IMR-90 (cell line): ENCODE data around the gene RBM25. TPM values are rescaled to one million over a fixed set of nuclear protein-coding genes. Genes with fewer than 3 reads are reported as not detected.
A peak's percentile ranks its signal among the peaks of the same experiment; 100 is the strongest.

Experiments
- ATAC-seq: fragments of 200-7000 bp; cut with Tn5 transposase; 2 replicates; pipeline ENCODE4 v1.9.1; 2020; ENCODE audit warnings: low read depth, mild to moderate bottlenecking, moderate library complexity
- BruUV-seq: library from RNA; stranded (reverse); fragments of 400-500 nt; replicated peaks from 2 replicates; lab custom pipeline; 2021; lab: Mats Ljungman, UMichigan
- CTCF ChIA-PET: fragments of 300-600 bp; formaldehyde crosslinking; extraction: SDS; loops from one replicate; lab custom pipeline; 2021; ENCODE audit warnings: antibody characterized with exemption; lab: Yijun Ruan, JAX
- POLR2A ChIA-PET: fragments of 300-600 bp; sonication (Branson Sonifier 250); formaldehyde crosslinking; loops from one replicate; lab custom pipeline; 2022; ENCODE audit warnings: antibody characterized with exemption; ENCODE audit not compliant: unreplicated experiment; lab: Charles Lee
- DNase-seq: peaks from one replicate; pipeline ENCODE4 v3.0.0; 2013
- H2AFZ ChIP-seq: replicated peaks from 2 replicates; pipeline ENCODE3; 2013; ENCODE audit warnings: low read length, mild to moderate bottlenecking; ENCODE audit not compliant: poor library complexity
- H2AK5ac ChIP-seq: 2 replicates; pipeline ENCODE4 v1.6.1; 2013; ENCODE audit warnings: low read depth, low read length, inconsistent platforms
- H2AK9ac ChIP-seq: replicated peaks from 2 replicates; pipeline ENCODE3; 2013; ENCODE audit warnings: mild to moderate bottlenecking, low read depth, low read length, moderate library complexity; ENCODE audit not compliant: poor library complexity
- H2BK120ac ChIP-seq: 2 replicates; pipeline ENCODE4 v1.6.1; 2013; ENCODE audit warnings: low read depth, low read length, inconsistent platforms
- H2BK15ac ChIP-seq: 3 replicates; pipeline ENCODE4 v1.6.1; 2013; ENCODE audit warnings: low read depth, low read length, inconsistent platforms
- H2BK20ac ChIP-seq: 2 replicates; pipeline ENCODE4 v1.6.1; 2013; ENCODE audit warnings: low read depth, mild to moderate bottlenecking, inconsistent platforms, low read length, moderate library complexity
- H2BK5ac ChIP-seq: 2 replicates; pipeline ENCODE4 v1.6.1; 2013; ENCODE audit warnings: mild to moderate bottlenecking, low read depth, low read length, inconsistent platforms; ENCODE audit not compliant: poor library complexity, severe bottlenecking
- H3K14ac ChIP-seq: replicated peaks from 2 replicates; pipeline ENCODE4 v1.6.1; 2013; ENCODE audit warnings: low read depth, low read length, inconsistent platforms
- H3K18ac ChIP-seq: 2 replicates; pipeline ENCODE4 v1.6.1; 2013; ENCODE audit warnings: low read depth, low read length, control low read depth
- H3K23ac ChIP-seq: 2 replicates; pipeline ENCODE4 v1.6.1; 2013; ENCODE audit warnings: low read depth, low read length, inconsistent platforms
- H3K27ac ChIP-seq: 2 replicates; pipeline ENCODE4 v1.5.1; 2013; ENCODE audit warnings: mild to moderate bottlenecking, control low read depth, low read length; ENCODE audit not compliant: insufficient read depth
- H3K27me3 ChIP-seq: 2 replicates; pipeline ENCODE4 v1.6.1; 2013; ENCODE audit warnings: low read length; ENCODE audit not compliant: control insufficient read depth, insufficient read depth
- H3K36me3 ChIP-seq: 2 replicates; pipeline ENCODE4 v1.6.1; 2013; ENCODE audit warnings: low read length, mixed read lengths; ENCODE audit not compliant: control insufficient read depth, insufficient read depth
- H3K4ac ChIP-seq: 2 replicates; pipeline ENCODE4 v1.6.1; 2013; ENCODE audit warnings: low read depth, low read length, inconsistent platforms
- H3K4me1 ChIP-seq: 2 replicates; pipeline ENCODE4 v1.6.1; 2013; ENCODE audit warnings: low read length, mixed read lengths; ENCODE audit not compliant: control insufficient read depth, insufficient read depth
- H3K4me2 ChIP-seq: 2 replicates; pipeline ENCODE4 v1.6.1; 2013; ENCODE audit warnings: low read depth, mild to moderate bottlenecking, control low read depth, low read length, moderate library complexity
- H3K4me3 ChIP-seq: 2 replicates; pipeline ENCODE4 v1.5.1; 2013; ENCODE audit warnings: low read depth, mild to moderate bottlenecking, control low read depth, low read length, moderate library complexity; ENCODE audit not compliant: insufficient read depth
- H3K56ac ChIP-seq: 2 replicates; pipeline ENCODE4 v1.6.1; 2013; ENCODE audit warnings: low read length, inconsistent platforms; ENCODE audit not compliant: insufficient read depth; ENCODE audit errors: extremely low read depth
- H3K79me1 ChIP-seq, 2 experiments: 2 replicates each; pipeline ENCODE4 v1.6.1; 2013; ENCODE audit warnings: low read length in 2 of 2, inconsistent platforms in 1 of 2, low read depth in 1 of 2
- H3K9ac ChIP-seq: 2 replicates; pipeline ENCODE4 v1.6.1; 2013; ENCODE audit warnings: low read depth, low read length, control low read depth
- H3K9me1 ChIP-seq: 2 replicates; pipeline ENCODE4 v1.6.1; 2013; ENCODE audit warnings: low read length, inconsistent platforms; ENCODE audit not compliant: insufficient read depth
- H3K9me3 ChIP-seq: 2 replicates; pipeline ENCODE4 v1.6.1; 2013; ENCODE audit warnings: low read length; ENCODE audit not compliant: control insufficient read depth, insufficient read depth
- H4K20me1 ChIP-seq: 2 replicates; pipeline ENCODE4 v1.6.1; 2013; ENCODE audit warnings: low read length, inconsistent platforms; ENCODE audit not compliant: insufficient read depth
- H4K5ac ChIP-seq: 2 replicates; pipeline ENCODE4 v1.6.1; 2013; ENCODE audit warnings: mild to moderate bottlenecking, low read depth, low read length, control low read depth
- H4K8ac ChIP-seq, 2 experiments: 2 replicates each; pipeline ENCODE4 v1.6.1; 2013; ENCODE audit warnings: low read depth in 2 of 2, low read length in 2 of 2, control low read depth in 1 of 2, inconsistent platforms in 1 of 2
- H4K91ac ChIP-seq: 2 replicates; pipeline ENCODE4 v1.6.1; 2013; ENCODE audit warnings: low read depth, low read length, inconsistent platforms; ENCODE audit not compliant: insufficient read depth
- dilution Hi-C: fragments of 300-500 bp; cut with HindIII; formaldehyde crosslinking; loops from one replicate; pipeline ENCODE4 v1.14.3; 2018; ENCODE audit warnings: low sequenced_read_pairs; ENCODE audit not compliant: unreplicated experiment
- in situ Hi-C: fragments of 300-500 bp; cut with MboI; formaldehyde crosslinking; loops from 3 replicates; pipeline ENCODE4 v1.14.3; 2019; ENCODE audit warnings: low sequenced_read_pairs, inconsistent platforms, mixed read lengths
- intact Hi-C: fragments of 100-400 bp; cut with micrococcal nuclease; formaldehyde crosslinking; loops from 2 replicates; pipeline ENCODE4 v1.10.0; 2022
- polyA plus RNA-seq, 3 experiments: library from polyadenylated mRNA; depleted of rRNA; stranded (reverse); fragments of >200 nt; gene quantifications; 2 replicates each; pipeline ENCODE4 v1.2.3, GENCODE V29; 2012; ENCODE audit warnings: low replicate concordance in 1 of 3
- total RNA-seq: library from RNA; depleted of rRNA; stranded (reverse); fragments of >200 nt; gene quantifications from 2 replicates; pipeline ENCODE4 v1.2.3, GENCODE V29; 2012
- TF ChIP-seq, protein P1 (sequence below): fragments of 150-350 bp; IDR thresholded peaks from 2 replicates; pipeline ENCODE4 v1.6.1; 2017; ENCODE audit warnings: mild to moderate bottlenecking, antibody characterized with exemption, low read length, low read depth

RBM25 gene
- total and polyA plus RNA-seq, 2 of the 4 experiments (the other 2 are of a cell fraction), result 32.3 to 32.9 TPM

DNA sequence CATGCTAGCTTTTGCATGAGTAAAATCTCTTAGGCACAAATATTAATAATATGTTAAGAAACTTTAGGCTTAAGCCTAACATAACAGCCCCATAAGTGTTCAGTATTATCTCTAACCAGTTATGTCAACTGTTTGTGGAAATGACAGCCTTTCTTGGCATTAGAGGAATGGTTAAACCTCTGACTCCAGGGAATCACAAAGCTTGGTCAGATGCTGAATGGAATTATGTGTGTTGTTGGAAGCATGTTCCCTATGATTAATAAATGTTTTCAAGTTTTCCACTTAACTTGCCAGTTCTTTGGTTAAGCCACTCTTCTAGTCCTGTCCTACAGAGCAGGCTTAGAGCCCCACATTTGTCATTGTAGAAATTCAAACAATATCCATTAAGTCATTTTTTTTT lies 94.9 kb downstream of the RBM25 start:
- H3K23ac ChIP-seq, result no peak overlapping the region
- intact Hi-C loops, result no loop called here
- no peak overlapping the region for H3K56ac ChIP-seq
- H3K9ac ChIP-seq, result no peak overlapping the region
- peaks cover 5% of the 10 kb centered on the region for H3K4me1 ChIP-seq
- no peak overlapping the region for H2AK5ac ChIP-seq
- H2AFZ ChIP-seq, result no peak overlapping the region
- TF ChIP-seq, protein P1, sequence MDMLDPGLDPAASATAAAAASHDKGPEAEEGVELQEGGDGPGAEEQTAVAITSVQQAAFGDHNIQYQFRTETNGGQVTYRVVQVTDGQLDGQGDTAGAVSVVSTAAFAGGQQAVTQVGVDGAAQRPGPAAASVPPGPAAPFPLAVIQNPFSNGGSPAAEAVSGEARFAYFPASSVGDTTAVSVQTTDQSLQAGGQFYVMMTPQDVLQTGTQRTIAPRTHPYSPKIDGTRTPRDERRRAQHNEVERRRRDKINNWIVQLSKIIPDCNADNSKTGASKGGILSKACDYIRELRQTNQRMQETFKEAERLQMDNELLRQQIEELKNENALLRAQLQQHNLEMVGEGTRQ, result no peak
- no peak overlapping the region for H2BK15ac ChIP-seq
- POLR2A ChIA-PET, result interaction anchor here (0.5 kb wide), 1 partner anchor 479 kb away, joined by 3 read pairs; no protein-coding TSS in a partner anchor
- H3K79me1 ChIP-seq, result peaks cover 21 to 39% of the 10 kb centered on the region in 2 experiments
- no peak overlapping the region for H3K18ac ChIP-seq
- peaks cover 8% of the 10 kb centered on the region; the same call in 1 of the 2 replicates for H3K9me1 ChIP-seq
- no peak overlapping the region for H2AK9ac ChIP-seq
- ATAC-seq, result peak; percentile 86
- dilution Hi-C loops, result no loop called here
- no peak overlapping the region for H2BK5ac ChIP-seq
- no peaks in the 10 kb centered on the region for H3K27me3 ChIP-seq
- no TSS peak for BruUV-seq
- H3K4me3 ChIP-seq, result no peak overlapping the region
- peak; percentile 69 for DNase-seq
- H3K27ac ChIP-seq, result no peak overlapping the region
- no peak overlapping the region for H2BK20ac ChIP-seq
- H4K5ac ChIP-seq, result no peak overlapping the region
- H3K9me3 ChIP-seq, result no peaks in the 10 kb centered on the region
- H2BK120ac ChIP-seq, result no peak overlapping the region
- H4K20me1 ChIP-seq, result peaks cover 8% of the 10 kb centered on the region
- no peak overlapping the region for H3K14ac ChIP-seq
- in situ Hi-C loops, result no loop called here
- no peak overlapping the region for H3K4ac ChIP-seq
- no peak overlapping the region for H3K4me2 ChIP-seq
- no peak overlapping the region for H4K91ac ChIP-seq
- H3K36me3 ChIP-seq, result peaks cover 17% of the 10 kb centered on the region
- CTCF ChIA-PET, result no interaction called here
- no peak overlapping the region for H4K8ac ChIP-seq
